ENCODE data around the gene NR1H3. TPM values are rescaled to one million over a fixed set of nuclear protein-coding genes. Genes with fewer than 3 reads are reported as not detected.
"Not testable (repeated sequence)": the region's sequence is repeated elsewhere in the genome, so short reads cannot be mapped to it uniquely, and the experiment has no call there.

Gene NR1H3
- total and polyA plus RNA-seq, 2 of the 4 experiments (the other 2 are of a cell fraction): 9.1 to 13.6 TPM

DNA sequence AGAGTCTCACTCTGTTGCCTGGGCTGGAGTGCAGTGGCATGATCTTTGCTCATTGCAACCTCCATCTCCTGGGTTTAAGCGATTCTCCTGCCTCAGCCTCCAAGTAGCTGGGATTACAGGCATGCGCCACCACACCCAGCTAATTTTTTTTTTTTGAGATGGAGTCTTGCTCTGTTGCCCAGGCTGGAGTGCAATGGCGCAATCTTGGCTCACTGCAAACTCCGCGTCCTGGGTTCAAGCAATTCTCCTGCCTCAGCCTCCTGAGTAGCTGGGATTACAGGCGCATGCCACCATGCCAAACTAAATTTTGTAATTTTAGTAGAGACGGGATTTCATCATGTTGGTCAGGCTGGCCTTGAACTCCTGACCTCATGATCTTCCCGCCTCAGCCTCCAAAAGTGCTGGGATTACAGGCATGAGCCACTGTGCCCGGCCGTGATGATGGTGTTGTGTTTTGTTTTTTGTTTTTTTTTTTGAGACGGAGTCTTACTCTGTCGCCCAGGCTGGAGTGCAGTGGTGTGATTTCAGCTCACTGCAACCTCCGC is 49.7 kb upstream of the NR1H3 start:
- H3K4me3 ChIP-seq (ENCODE audit: insufficient read depth, low read depth, low read length); ATAC-seq (ENCODE audit: low read depth); H2AFZ ChIP-seq (replicated peaks; ENCODE audit: low read length, poor library complexity); H3K18ac ChIP-seq (ENCODE audit: low read depth, low read length); H3K27me3 ChIP-seq (ENCODE audit: control insufficient read depth, insufficient read depth, low read length); H3K27ac ChIP-seq (ENCODE audit: insufficient read depth, low read length); H2AK5ac ChIP-seq (ENCODE audit: low read depth, low read length); H3K79me1 ChIP-seq (ENCODE audit: low read depth in 1 of 2, low read length in 2 of 2); dilution Hi-C loops (cut with HindIII; ENCODE audit: low sequenced_read_pairs, unreplicated experiment); intact Hi-C loops (cut with micrococcal nuclease); H3K36me3 ChIP-seq (ENCODE audit: control insufficient read depth, insufficient read depth, low read length); CTCF ChIA-PET; H3K9me3 ChIP-seq (ENCODE audit: control insufficient read depth, insufficient read depth, low read length); H3K56ac ChIP-seq (ENCODE audit: extremely low read depth, insufficient read depth, low read length); H3K9me1 ChIP-seq (ENCODE audit: insufficient read depth, low read length); H4K8ac ChIP-seq (ENCODE audit: low read depth in 2 of 2, low read length in 2 of 2); H4K20me1 ChIP-seq (ENCODE audit: insufficient read depth, low read length); H4K5ac ChIP-seq (ENCODE audit: low read depth, low read length); H3K4ac ChIP-seq (ENCODE audit: low read depth, low read length); H2BK20ac ChIP-seq (ENCODE audit: low read depth, low read length); H4K91ac ChIP-seq (ENCODE audit: insufficient read depth, low read depth, low read length); H3K4me2 ChIP-seq (ENCODE audit: low read depth, low read length); POLR2A ChIA-PET (ENCODE audit: unreplicated experiment); DNase-seq; H3K4me1 ChIP-seq (ENCODE audit: control insufficient read depth, insufficient read depth, low read length); in situ Hi-C loops (cut with MboI; ENCODE audit: low sequenced_read_pairs); H3K23ac ChIP-seq (ENCODE audit: low read depth, low read length); BruUV-seq (replicated peaks); H3K14ac ChIP-seq (replicated peaks; ENCODE audit: low read depth, low read length); H2AK9ac ChIP-seq (replicated peaks; ENCODE audit: low read depth, low read length, poor library complexity); H3K9ac ChIP-seq (ENCODE audit: low read depth, low read length); H2BK120ac ChIP-seq (ENCODE audit: low read depth, low read length); H2BK15ac ChIP-seq (ENCODE audit: low read depth, low read length); H2BK5ac ChIP-seq (ENCODE audit: low read depth, low read length, poor library complexity, severe bottlenecking): not testable (repeated sequence)
- 100% methylated on average over 1 of the region's 13 CpGs; no CpG with 5 or more reads in 1 of the 2 experiments for WGBS, 2 experiments (ENCODE audit: extremely low coverage in 2 of 2, insufficient read length in 1 of 2)
